H1 (cell line): ENCODE data around the gene CHEK2. TPM values are rescaled to one million over a fixed set of nuclear protein-coding genes. Genes with fewer than 3 reads are reported as not detected.

Experiments
- CTCF ChIA-PET: fragments of 300-600 bp; sonication (Branson Sonifier 250); formaldehyde crosslinking; loops from one replicate; lab custom pipeline; 2021; ENCODE audit not compliant: partially characterized antibody; lab: Charles Lee
- POLR2A ChIA-PET: fragments of 300-600 bp; sonication (Branson Sonifier 250); formaldehyde crosslinking; loops from one replicate; lab custom pipeline; 2021; ENCODE audit warnings: inconsistent platforms; ENCODE audit not compliant: partially characterized antibody; lab: Charles Lee
- DNase-seq, 2 experiments: peaks; one replicate each; pipeline versions ENCODE4 v3.0.0 to v3.0.0-alpha.2; 2010 to 2022; ENCODE audit warnings: low spot score in 2 of 2, low read depth in 1 of 2, mixed read lengths in 1 of 2
- FAIRE-seq: peaks from 2 replicates; lab custom pipeline; 2011; peaks lifted over from hg19 to GRCh38; lab: Jason Lieb, UNC
- H2AFZ ChIP-seq: 2 replicates; pipeline ENCODE4 v1.8.1; 2012; ENCODE audit warnings: low read length, inconsistent platforms
- H2AK5ac ChIP-seq: 2 replicates; pipeline ENCODE4 v1.6.1; 2013; ENCODE audit warnings: low read depth, low read length
- H2BK120ac ChIP-seq: replicated peaks from 2 replicates; pipeline ENCODE3; 2013; ENCODE audit warnings: low read depth, low read length, inconsistent platforms
- H2BK12ac ChIP-seq: 2 replicates; pipeline ENCODE4 v1.6.1; 2013; ENCODE audit warnings: low read depth, low read length
- H2BK15ac ChIP-seq: 2 replicates; pipeline ENCODE4 v1.6.1; 2013; ENCODE audit warnings: low read length
- H2BK20ac ChIP-seq: 2 replicates; pipeline ENCODE4 v1.6.1; 2013; ENCODE audit warnings: low read length
- H2BK5ac ChIP-seq: 2 replicates; pipeline ENCODE4 v1.6.1; 2013; ENCODE audit warnings: low read depth, low read length
- H3K14ac ChIP-seq: 2 replicates; pipeline ENCODE4 v1.6.1; 2013; ENCODE audit warnings: inconsistent platforms; ENCODE audit not compliant: insufficient read length
- H3K18ac ChIP-seq: 2 replicates; pipeline ENCODE4 v1.6.1; 2013; ENCODE audit warnings: low read length; ENCODE audit errors: extremely low read depth
- H3K23ac ChIP-seq: 2 replicates; pipeline ENCODE4 v1.6.1; 2013; ENCODE audit warnings: inconsistent platforms; ENCODE audit not compliant: insufficient read length
- H3K23me2 ChIP-seq: 2 replicates; pipeline ENCODE4 v1.6.1; 2013; ENCODE audit warnings: low read depth, low read length
- H3K27ac ChIP-seq: 2 replicates; pipeline ENCODE4 v1.6.1; 2011; ENCODE audit warnings: low read depth, low read length, inconsistent platforms
- H3K27me3 ChIP-seq, 4 experiments: replicated peaks in 1 of 4; 1 replicate in 1 of 4; 2 replicates in 3 of 4; pipeline versions ENCODE4 v1.6.1 to v1.8.1; 2011 to 2013; ENCODE audit warnings: low read length in 3 of 4, mild to moderate bottlenecking in 3 of 4, inconsistent platforms in 2 of 4, mixed read lengths in 2 of 4, moderate library complexity in 1 of 4; ENCODE audit not compliant: control insufficient read depth in 3 of 4, insufficient read depth in 3 of 4; ENCODE audit errors: extremely low read depth in 1 of 4
- H3K36me3 ChIP-seq, 4 experiments: 2 replicates each; pipeline versions ENCODE4 v1.6.1 to v1.8.1; 2011 to 2013; ENCODE audit warnings: mild to moderate bottlenecking in 4 of 4, low read length in 3 of 4, moderate library complexity in 2 of 4, control low read depth in 1 of 4, inconsistent platforms in 1 of 4; ENCODE audit not compliant: insufficient read depth in 4 of 4, control insufficient read depth in 2 of 4
- H3K4ac ChIP-seq: replicated peaks from 2 replicates; pipeline ENCODE3; 2013; ENCODE audit warnings: low read length, low read depth, mixed read lengths, inconsistent platforms; ENCODE audit not compliant: insufficient read length
- H3K4me1 ChIP-seq, 4 experiments: replicated peaks in 1 of 4; 1 replicate in 1 of 4; 2 replicates in 3 of 4; pipeline versions ENCODE4 v1.6.1 to v1.8.1; 2011 to 2013; ENCODE audit warnings: low read length in 3 of 4, inconsistent platforms in 2 of 4, mixed read lengths in 1 of 4; ENCODE audit not compliant: insufficient read depth in 4 of 4, control insufficient read depth in 3 of 4
- H3K4me2 ChIP-seq, 2 experiments: 2 replicates each; pipeline versions ENCODE4 v1.6.1 to v1.8.1; 2011 to 2013; ENCODE audit warnings: low read depth in 2 of 2, low read length in 2 of 2, control low read depth in 1 of 2, inconsistent platforms in 1 of 2, mild to moderate bottlenecking in 1 of 2; ENCODE audit not compliant: insufficient read depth in 1 of 2
- H3K4me3 ChIP-seq, 4 experiments: fragments of 200-600, 300-600 bp in 1 of 4; sonication (generic), shearing (Covaris generic), sonication (Bioruptor Twin) in 1 of 4; 2 replicates each; pipeline versions ENCODE4 v1.5.1 to v1.8.1; 2011 to 2016; ENCODE audit warnings: low read length in 4 of 4, low read depth in 3 of 4, control low read depth in 2 of 4, inconsistent platforms in 2 of 4, mild to moderate bottlenecking in 2 of 4, mixed read lengths in 1 of 4, moderate library complexity in 1 of 4; ENCODE audit not compliant: insufficient read depth in 2 of 4; ENCODE audit errors: extremely low read depth in 1 of 4
- H3K56ac ChIP-seq: replicated peaks from 2 replicates; pipeline ENCODE3; 2013; ENCODE audit warnings: low read depth, mild to moderate bottlenecking, mixed read lengths, low read length, inconsistent platforms; ENCODE audit not compliant: insufficient read length
- H3K79me1 ChIP-seq: 2 replicates; pipeline ENCODE4 v1.6.1; 2013; ENCODE audit warnings: low read depth, low read length, control low read depth
- H3K79me2 ChIP-seq, 2 experiments: 2 replicates each; pipeline versions ENCODE4 v1.6.1 to v1.8.1; 2012 to 2013; ENCODE audit warnings: low read length in 2 of 2, mild to moderate bottlenecking in 2 of 2, inconsistent platforms in 1 of 2; ENCODE audit not compliant: insufficient read depth in 2 of 2, control insufficient read depth in 1 of 2
- H3K9ac ChIP-seq, 4 experiments: replicated peaks in 1 of 4; 1 replicate in 1 of 4; 2 replicates in 3 of 4; pipeline versions ENCODE4 v1.6.1 to v1.8.1; 2011 to 2013; ENCODE audit warnings: low read depth in 3 of 4, low read length in 3 of 4, control low read depth in 2 of 4, mild to moderate bottlenecking in 2 of 4, moderate library complexity in 2 of 4, inconsistent platforms in 1 of 4; ENCODE audit errors: extremely low read depth in 1 of 4
- H3K9me3 ChIP-seq, 2 experiments: 2 replicates each; pipeline versions ENCODE4 v1.6.1 to v1.8.1; 2012 to 2013; ENCODE audit warnings: mild to moderate bottlenecking in 2 of 2, moderate library complexity in 2 of 2, control low read depth in 1 of 2, inconsistent platforms in 1 of 2, low read depth in 1 of 2, low read length in 1 of 2, mixed read lengths in 1 of 2; ENCODE audit not compliant: insufficient read depth in 2 of 2
- H4K20me1 ChIP-seq, 2 experiments: replicated peaks in 1 of 2; 2 replicates each; pipeline versions ENCODE3 to v1.8.1; 2011 to 2013; ENCODE audit warnings: inconsistent platforms in 2 of 2, low read length in 2 of 2, mild to moderate bottlenecking in 1 of 2; ENCODE audit not compliant: insufficient read depth in 2 of 2, control insufficient read depth in 1 of 2
- H4K5ac ChIP-seq: 2 replicates; pipeline ENCODE4 v1.6.1; 2013; ENCODE audit warnings: low read length, low read depth, mixed read lengths, inconsistent platforms; ENCODE audit not compliant: insufficient read length
- H4K8ac ChIP-seq: 2 replicates; pipeline ENCODE4 v1.8.0; 2013; ENCODE audit warnings: mild to moderate bottlenecking, moderate library complexity, low read length, inconsistent platforms; ENCODE audit not compliant: insufficient read depth; ENCODE audit errors: extremely low read depth
- H4K91ac ChIP-seq: replicated peaks from 2 replicates; pipeline ENCODE3; 2013; ENCODE audit warnings: low read length, mixed read lengths, inconsistent platforms; ENCODE audit not compliant: insufficient read length
- BCL11A ChIP-seq, 2 experiments: IDR thresholded peaks; one replicate each; pipeline ENCODE4 v1.6.1; 2011; ENCODE audit warnings: low read depth in 2 of 2, low read length in 2 of 2, mild to moderate bottlenecking in 2 of 2
- EP300 ChIP-seq, 2 experiments: IDR thresholded peaks; 1 replicate in 1 of 2; 2 replicates in 1 of 2; pipeline ENCODE4 v1.6.1; 2011 to 2012; ENCODE audit warnings: low read depth in 2 of 2, low read length in 2 of 2, mild to moderate bottlenecking in 2 of 2, borderline replicate concordance in 1 of 2, inconsistent platforms in 1 of 2, moderate library complexity in 1 of 2
- PHF8 ChIP-seq: fragments of 200-600 bp; sonication (generic); conservative IDR thresholded peaks from 2 replicates; pipeline ENCODE4 v1.7.1; 2012; ENCODE audit warnings: low read depth, mild to moderate bottlenecking, inconsistent platforms, low read length, moderate library complexity
- WGBS, 2 experiments: shearing (Covaris generic) in 1 of 2; methylation state at CpG; one replicate each; pipeline versions ENCODE4 v1.1.6 to v1.1.7; 2013 to 2015; ENCODE audit warnings: low lambda C conversion rate in 2 of 2, mixed read lengths in 2 of 2, inconsistent platforms in 1 of 2, low coverage in 1 of 2, missing lambda C conversion rate in 1 of 2; ENCODE audit not compliant: insufficient replicate concordance in 2 of 2, insufficient coverage in 1 of 2, insufficient read length in 1 of 2; ENCODE audit errors: extremely low coverage in 1 of 2, missing lambda C conversion rate in 1 of 2; 5-methylcytosine and 5-hydroxymethylcytosine counted together
- polyA plus RNA-seq, 7 experiments: library from polyadenylated mRNA; depleted of rRNA in 3 of 7; stranded (reverse) in 5 of 7; unstranded in 2 of 7; fragments of >200 nt in 5 of 7; fragments of 200-250 nt in 2 of 7; gene quantifications; 1 replicate in 5 of 7; 2 replicates in 1 of 7; 4 replicates in 1 of 7; pipeline versions ENCODE4 v1.2.1 to v1.2.3, GENCODE V29; 2011 to 2013; ENCODE audit warnings: missing spikeins in 2 of 7, mixed read lengths in 2 of 7
- total RNA-seq: library from RNA; stranded (reverse); fragmentation: NEBNext Ultra II Directional; extraction: Animal tissue kit (Norgen Biotek cat#: 25700); gene quantifications from 2 replicates; pipeline ENCODE4 v1.2.1, GENCODE V29; 2021

CHEK2 gene
- total and polyA plus RNA-seq, 2 of the 8 experiments (the other 6 are each of a cell fraction or from before 2014, with no cell fraction given): 74.9 to 89.5 TPM

GRCh38 chr22:28710576-28711191 lies 30.9 kb downstream of the CHEK2 start:
- H3K27ac ChIP-seq: no peak overlapping the region
- no peak overlapping the region for H2BK120ac ChIP-seq
- H3K36me3 ChIP-seq: peaks cover 0 to 45% (median 21%) of the 10 kb centered on the region in 4 experiments; a peak in 7 of 8 replicates
- no peak overlapping the region for H4K91ac ChIP-seq
- ChIA-PET POLR2A (no interaction called here), CTCF (no interaction called here)
- H4K20me1 ChIP-seq: peaks cover 0 to 2% of the 10 kb centered on the region in 2 experiments
- no peak overlapping the region for H3K23ac ChIP-seq
- H3K23me2 ChIP-seq: no peaks in the 10 kb centered on the region
- no peak overlapping the region for H3K9ac ChIP-seq
- no peaks in the 10 kb centered on the region for H3K9me3 ChIP-seq
- no peak overlapping the region for H2BK12ac ChIP-seq
- no peak overlapping the region for H2BK20ac ChIP-seq
- no peak overlapping the region for H3K18ac ChIP-seq
- H4K8ac ChIP-seq: no peak overlapping the region
- no peak overlapping the region for H4K5ac ChIP-seq
- no peak overlapping the region for H2BK5ac ChIP-seq
- H3K14ac ChIP-seq: no peak overlapping the region
- H3K56ac ChIP-seq: no peak overlapping the region
- no peaks in the 10 kb centered on the region for H3K4me1 ChIP-seq
- no peak overlapping the region for H2BK15ac ChIP-seq
- FAIRE-seq (no peak), DNase-seq (no peak)
- WGBS, 2 experiments: 93% methylated on average over 3 of the region's 3 CpGs; no CpG with 5 or more reads in 1 of the 2 experiments
- no peak overlapping the region for H3K4me3 ChIP-seq
- no peaks in the 10 kb centered on the region for H3K79me1 ChIP-seq
- H2AK5ac ChIP-seq: no peak overlapping the region
- H3K79me2 ChIP-seq: no peaks in the 10 kb centered on the region
- H3K4me2 ChIP-seq: no peak overlapping the region
- no peak overlapping the region for H3K4ac ChIP-seq
- H2AFZ ChIP-seq: no peak overlapping the region
- no peaks in the 10 kb centered on the region for H3K27me3 ChIP-seq
- no peak for TF ChIP-seq EP300 (IDR thresholded peaks at IDR 0.05; ENCODE audit: borderline replicate concordance in 1 of 2, low read depth in 2 of 2, low read length in 2 of 2)
- TF ChIP-seq BCL11A (IDR thresholded peaks at IDR 0.05; ENCODE audit: low read depth in 2 of 2, low read length in 2 of 2): no peak
- TF ChIP-seq PHF8: no peak
